ENCODE results near the gene AKR7A2. TPM values are rescaled to one million over a fixed set of nuclear protein-coding genes. Genes with fewer than 3 reads are reported as not detected.
"Not testable (repeated sequence)": the region's sequence is repeated elsewhere in the genome, so short reads cannot be mapped to it uniquely, and the experiment has no call there.

Gene AKR7A2
- polyA plus RNA-seq, 2 donors: 9.4 to 52.6 TPM

DNA sequence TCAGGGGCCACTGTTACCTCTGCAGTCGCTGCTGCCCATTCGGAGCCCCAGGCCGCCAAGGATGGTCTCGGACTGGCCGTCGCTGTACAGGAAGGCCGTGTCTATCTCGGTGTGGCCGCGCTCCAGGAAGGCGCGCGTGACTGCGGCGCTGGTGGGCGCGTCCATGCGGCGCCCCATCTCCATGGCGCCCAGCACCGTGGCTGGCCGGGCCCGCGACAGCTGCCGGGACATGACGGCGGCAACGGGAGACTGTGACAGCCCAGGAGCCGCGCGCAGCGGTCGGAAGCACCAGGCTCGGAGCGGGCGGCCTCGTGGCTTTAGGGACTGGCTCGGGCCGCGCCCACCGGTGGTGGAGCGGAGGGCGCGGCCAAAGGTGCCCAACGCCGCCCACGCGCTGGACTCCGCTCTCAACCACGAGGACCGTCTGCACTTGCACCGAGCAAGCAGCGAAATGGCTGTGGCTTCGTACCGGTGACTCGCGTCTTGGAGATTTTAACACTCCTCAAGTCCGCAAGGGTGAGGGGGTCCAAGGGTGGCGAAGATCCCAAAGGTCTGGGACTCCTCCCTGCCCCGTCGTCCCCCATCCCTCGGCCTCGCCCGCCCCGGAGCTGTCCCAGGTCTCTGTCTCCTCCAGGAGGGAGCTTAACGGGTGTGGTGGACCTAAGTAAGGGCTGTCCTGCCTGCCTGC is 38.0 kb downstream of the AKR7A2 start:
- H3K27me3 ChIP-seq (ENCODE audit: control insufficient read depth in 1 of 2, insufficient read depth in 2 of 2, low read length in 2 of 2); H3K27ac ChIP-seq (ENCODE audit: low read depth in 2 of 2, low read length in 1 of 2); H3K36me3 ChIP-seq (ENCODE audit: control insufficient read depth in 2 of 2, insufficient read depth in 2 of 2, low read length in 1 of 2); H3K9me3 ChIP-seq (ENCODE audit: control insufficient read depth in 2 of 2, insufficient read depth in 1 of 2, low read depth in 1 of 2, low read length in 1 of 2); H3K4me1 ChIP-seq (ENCODE audit: control insufficient read depth in 2 of 2, insufficient read depth in 2 of 2, low read length in 1 of 2): not testable (repeated sequence)
- 22 to 23% methylated on average over 41 to 58 of the region's 66 CpGs for WGBS, 2 donors
- H3K4me3 ChIP-seq (ENCODE audit: low read depth in 1 of 2, low read length in 2 of 2): peak overlapping the region in 1 of 2 donors; percentile 30

DNA sequence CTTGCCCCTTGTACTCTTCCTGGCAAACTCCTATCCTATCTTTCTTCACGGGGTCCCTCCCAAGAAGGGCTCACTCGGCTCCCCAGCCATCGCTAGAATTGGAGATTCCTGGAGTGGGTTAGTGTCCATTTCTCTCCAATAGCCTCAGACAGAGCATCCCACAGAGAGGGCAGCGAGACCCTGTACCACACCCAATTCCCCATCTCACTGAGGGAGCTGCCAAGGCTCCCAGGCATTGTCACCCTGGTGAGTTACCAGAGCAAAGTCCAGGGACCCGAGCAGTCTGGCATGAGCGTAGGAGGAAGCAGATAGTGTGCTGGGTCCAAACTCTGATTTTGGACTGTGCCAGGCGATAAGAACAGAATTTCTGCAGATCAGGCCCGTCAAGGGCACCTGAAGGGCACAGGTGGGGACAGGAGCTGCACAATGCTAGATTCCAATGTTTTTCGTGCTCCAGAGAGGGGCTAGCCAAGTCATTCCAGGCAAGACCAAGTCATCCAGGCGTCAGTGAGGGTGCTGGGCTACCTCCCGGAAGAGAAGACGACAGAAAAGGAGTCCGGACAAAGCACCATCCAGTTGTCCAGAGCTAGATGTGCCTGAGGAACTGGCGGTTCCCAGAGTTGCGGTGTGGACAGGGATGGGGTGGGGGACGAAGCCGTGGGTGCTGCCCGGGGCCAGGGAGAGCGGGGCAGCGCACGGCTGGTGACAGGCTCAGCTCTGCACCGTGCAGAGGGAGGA is 38.7 kb downstream of the AKR7A2 start:
- WGBS, 2 donors: 78 to 89% methylated on average over 22 of the region's 22 CpGs
- Histone ChIP-seq H3K4me3 (ENCODE audit: low read depth in 1 of 2, low read length in 2 of 2) (no peak overlapping the region), H3K9me3 (ENCODE audit: control insufficient read depth in 2 of 2, insufficient read depth in 1 of 2, low read depth in 1 of 2, low read length in 1 of 2) (peaks cover 2 to 6% of the 10 kb centered on the region in 2 donors), H3K4me1 (ENCODE audit: control insufficient read depth in 2 of 2, insufficient read depth in 2 of 2, low read length in 1 of 2) (peaks cover 0 to 4% of the 10 kb centered on the region in 2 donors), H3K36me3 (ENCODE audit: control insufficient read depth in 2 of 2, insufficient read depth in 2 of 2, low read length in 1 of 2) (no peaks in the 10 kb centered on the region), H3K27ac (ENCODE audit: low read depth in 2 of 2, low read length in 1 of 2) (no peak overlapping the region), H3K27me3 (ENCODE audit: control insufficient read depth in 1 of 2, insufficient read depth in 2 of 2, low read length in 2 of 2) (no peaks in the 10 kb centered on the region)

DNA sequence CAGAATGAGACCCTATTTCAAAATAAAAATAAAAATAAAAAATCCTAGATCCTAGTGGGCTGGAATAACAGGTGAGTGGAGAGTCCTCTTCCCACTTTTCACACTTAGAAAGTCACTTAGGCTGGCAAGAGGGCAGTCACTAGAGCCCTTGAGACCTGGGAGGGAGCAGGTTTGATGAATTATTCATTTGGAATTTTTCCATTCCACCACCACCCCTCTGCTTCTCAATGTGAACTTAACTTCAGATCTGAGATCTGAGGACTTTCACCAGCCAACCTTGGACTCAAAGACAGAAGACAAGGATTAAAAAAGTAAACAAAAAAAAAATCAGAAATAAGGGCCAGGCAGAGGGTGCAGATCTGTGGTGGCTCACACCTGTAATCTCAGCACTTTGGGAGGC is 39.9 kb downstream of the AKR7A2 start:
- peaks cover 0 to 6% of the 10 kb centered on the region in 2 donors for H3K9me3 ChIP-seq (ENCODE audit: control insufficient read depth in 2 of 2, insufficient read depth in 1 of 2, low read depth in 1 of 2, low read length in 1 of 2)
- H3K4me3 ChIP-seq (ENCODE audit: low read depth in 1 of 2, low read length in 2 of 2): no peak overlapping the region
- H3K27me3 ChIP-seq (ENCODE audit: control insufficient read depth in 1 of 2, insufficient read depth in 2 of 2, low read length in 2 of 2): no peaks in the 10 kb centered on the region
- H3K36me3 ChIP-seq (ENCODE audit: control insufficient read depth in 2 of 2, insufficient read depth in 2 of 2, low read length in 1 of 2): no peaks in the 10 kb centered on the region
- peaks cover 0 to 4% of the 10 kb centered on the region in 2 donors for H3K4me1 ChIP-seq (ENCODE audit: control insufficient read depth in 2 of 2, insufficient read depth in 2 of 2, low read length in 1 of 2)
- no peak overlapping the region for H3K27ac ChIP-seq (ENCODE audit: low read depth in 2 of 2, low read length in 1 of 2)

DNA sequence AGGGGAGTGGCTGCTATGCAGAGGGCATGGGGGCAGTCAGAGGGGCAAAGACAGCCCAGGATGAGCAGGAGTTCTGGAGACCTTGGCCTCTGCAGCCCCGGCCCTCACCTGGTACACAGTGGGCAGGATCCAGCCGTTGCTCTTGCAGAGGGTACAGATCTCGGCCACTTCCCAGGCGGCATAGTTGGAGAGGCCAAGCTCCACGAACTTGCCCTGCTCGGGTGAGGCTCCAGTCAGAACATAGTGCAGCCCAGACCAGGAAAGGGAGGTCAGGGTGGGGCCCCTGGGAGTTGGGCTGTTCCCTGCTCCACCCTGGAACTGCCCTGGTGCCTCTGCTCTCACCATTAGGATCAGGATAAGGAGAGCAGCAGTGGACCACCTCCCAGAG is 41.6 kb downstream of the AKR7A2 start:
- not testable (repeated sequence) for H3K4me1 ChIP-seq (ENCODE audit: control insufficient read depth in 2 of 2, insufficient read depth in 2 of 2, low read length in 1 of 2); H3K27ac ChIP-seq (ENCODE audit: low read depth in 2 of 2, low read length in 1 of 2); H3K4me3 ChIP-seq (ENCODE audit: low read depth in 1 of 2, low read length in 2 of 2); H3K27me3 ChIP-seq (ENCODE audit: control insufficient read depth in 1 of 2, insufficient read depth in 2 of 2, low read length in 2 of 2); H3K9me3 ChIP-seq (ENCODE audit: control insufficient read depth in 2 of 2, insufficient read depth in 1 of 2, low read depth in 1 of 2, low read length in 1 of 2); H3K36me3 ChIP-seq (ENCODE audit: control insufficient read depth in 2 of 2, insufficient read depth in 2 of 2, low read length in 1 of 2)
- WGBS, 2 donors: 65 to 76% methylated on average over 6 of the region's 6 CpGs

DNA sequence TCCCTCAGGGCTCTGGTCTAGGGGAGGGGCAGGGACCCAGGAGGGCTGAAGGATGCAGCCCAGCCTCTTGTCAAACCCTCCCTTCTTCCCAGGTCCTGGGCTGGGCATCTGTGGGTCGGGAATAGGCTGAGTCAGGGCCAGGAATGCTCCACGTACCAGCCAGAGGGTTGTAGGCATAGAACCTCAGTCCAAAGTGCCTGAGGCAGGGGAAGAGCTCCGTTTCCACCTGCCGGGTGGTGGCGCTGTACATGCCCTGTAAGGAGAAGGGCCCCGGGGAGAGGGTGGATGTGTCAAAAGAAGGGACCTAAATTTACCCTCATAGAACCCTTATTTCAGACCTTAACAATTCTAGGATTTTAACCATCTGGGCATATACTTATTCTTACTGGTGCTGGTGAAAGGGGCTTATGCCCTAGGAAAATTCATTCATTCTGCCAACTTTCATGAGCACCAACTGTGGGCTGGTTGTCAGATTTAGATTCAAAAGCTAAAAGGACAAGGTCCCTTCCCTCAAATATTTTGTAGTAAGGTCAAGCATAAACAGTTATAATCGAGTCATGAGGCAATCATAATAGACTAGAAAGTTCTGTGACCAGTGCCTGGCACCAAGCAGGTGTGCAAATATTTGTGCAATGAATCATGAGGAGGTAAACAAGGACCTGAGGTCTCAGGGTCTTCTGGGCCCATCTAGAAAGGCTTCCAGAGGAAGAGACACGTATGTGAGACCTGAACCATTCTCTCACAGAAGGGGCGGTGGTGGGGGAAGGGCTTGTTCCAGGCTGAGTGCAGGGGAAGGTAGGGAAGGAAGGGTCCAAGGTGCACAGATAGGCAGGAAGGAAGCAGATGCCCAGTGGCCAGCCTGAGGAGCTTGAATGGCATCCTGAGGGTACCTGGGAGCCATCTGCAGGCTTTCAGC is 42.3 kb downstream of the AKR7A2 start:
- not testable (repeated sequence) for H3K36me3 ChIP-seq (ENCODE audit: control insufficient read depth in 2 of 2, insufficient read depth in 2 of 2, low read length in 1 of 2); H3K4me1 ChIP-seq (ENCODE audit: control insufficient read depth in 2 of 2, insufficient read depth in 2 of 2, low read length in 1 of 2); H3K27ac ChIP-seq (ENCODE audit: low read depth in 2 of 2, low read length in 1 of 2); H3K27me3 ChIP-seq (ENCODE audit: control insufficient read depth in 1 of 2, insufficient read depth in 2 of 2, low read length in 2 of 2); H3K4me3 ChIP-seq (ENCODE audit: low read depth in 1 of 2, low read length in 2 of 2); H3K9me3 ChIP-seq (ENCODE audit: control insufficient read depth in 2 of 2, insufficient read depth in 1 of 2, low read depth in 1 of 2, low read length in 1 of 2)
- 37 to 62% methylated on average over 7 to 9 of the region's 9 CpGs for WGBS, 2 donors

DNA sequence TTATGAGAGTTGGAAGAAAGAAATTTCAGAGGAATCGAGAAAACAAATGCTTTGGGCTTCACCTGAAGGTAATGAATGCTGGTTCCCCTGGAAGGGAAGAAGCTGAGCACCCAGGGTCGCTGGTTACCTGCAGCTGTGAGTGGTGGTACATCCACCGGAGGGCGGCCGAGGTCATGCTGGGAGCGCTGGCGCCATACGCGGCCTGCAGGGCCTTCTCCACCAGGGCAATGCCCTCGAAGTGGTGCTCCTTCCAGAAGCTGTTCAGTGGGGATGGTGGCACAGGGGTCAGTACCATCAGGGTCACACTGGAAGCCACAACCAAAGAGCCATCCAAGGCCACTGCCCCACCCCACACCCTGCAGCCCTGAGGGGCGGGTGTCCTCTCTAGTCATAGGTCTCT is 43.5 kb downstream of the AKR7A2 start:
- Histone ChIP-seq H3K4me1 (ENCODE audit: control insufficient read depth in 2 of 2, insufficient read depth in 2 of 2, low read length in 1 of 2) (no peaks in the 10 kb centered on the region), H3K4me3 (ENCODE audit: low read depth in 1 of 2, low read length in 2 of 2) (no peak overlapping the region), H3K9me3 (ENCODE audit: control insufficient read depth in 2 of 2, insufficient read depth in 1 of 2, low read depth in 1 of 2, low read length in 1 of 2) (no peaks in the 10 kb centered on the region), H3K27ac (ENCODE audit: low read depth in 2 of 2, low read length in 1 of 2) (no peak overlapping the region), H3K36me3 (ENCODE audit: control insufficient read depth in 2 of 2, insufficient read depth in 2 of 2, low read length in 1 of 2) (no peaks in the 10 kb centered on the region), H3K27me3 (ENCODE audit: control insufficient read depth in 1 of 2, insufficient read depth in 2 of 2, low read length in 2 of 2) (no peaks in the 10 kb centered on the region)
- 84 to 90% methylated on average over 11 of the region's 11 CpGs for WGBS, 2 donors

DNA sequence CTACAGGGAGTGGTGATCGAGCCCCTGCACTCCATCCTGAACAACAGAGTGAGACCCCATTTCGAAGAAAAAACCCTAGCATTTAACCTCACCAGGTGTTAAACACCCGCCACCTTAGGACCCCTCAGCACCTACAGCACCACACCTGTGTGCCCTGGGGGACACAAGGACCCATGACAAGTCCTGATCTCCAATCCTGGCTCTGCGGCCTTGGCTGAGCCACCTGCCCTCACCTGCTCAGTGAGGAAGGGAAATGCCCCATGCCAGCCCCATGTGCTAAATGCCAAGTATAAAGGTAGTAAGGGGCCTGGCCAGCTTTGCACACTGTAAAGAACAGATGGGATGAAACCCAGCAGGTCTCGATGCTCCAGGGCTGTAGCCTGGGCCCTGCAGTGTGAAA is 49.2 kb downstream of the AKR7A2 start:
- Histone ChIP-seq H3K36me3 (ENCODE audit: control insufficient read depth in 2 of 2, insufficient read depth in 2 of 2, low read length in 1 of 2) (peaks cover 6 to 21% of the 10 kb centered on the region in 2 donors), H3K9me3 (ENCODE audit: control insufficient read depth in 2 of 2, insufficient read depth in 1 of 2, low read depth in 1 of 2, low read length in 1 of 2) (no peaks in the 10 kb centered on the region), H3K4me1 (ENCODE audit: control insufficient read depth in 2 of 2, insufficient read depth in 2 of 2, low read length in 1 of 2) (peaks cover 0 to 3% of the 10 kb centered on the region in 2 donors), H3K27ac (ENCODE audit: low read depth in 2 of 2, low read length in 1 of 2) (no peak overlapping the region), H3K27me3 (ENCODE audit: control insufficient read depth in 1 of 2, insufficient read depth in 2 of 2, low read length in 2 of 2) (no peaks in the 10 kb centered on the region), H3K4me3 (ENCODE audit: low read depth in 1 of 2, low read length in 2 of 2) (no peak overlapping the region)
- WGBS, 2 donors: 83 to 92% methylated on average over 5 of the region's 5 CpGs

DNA sequence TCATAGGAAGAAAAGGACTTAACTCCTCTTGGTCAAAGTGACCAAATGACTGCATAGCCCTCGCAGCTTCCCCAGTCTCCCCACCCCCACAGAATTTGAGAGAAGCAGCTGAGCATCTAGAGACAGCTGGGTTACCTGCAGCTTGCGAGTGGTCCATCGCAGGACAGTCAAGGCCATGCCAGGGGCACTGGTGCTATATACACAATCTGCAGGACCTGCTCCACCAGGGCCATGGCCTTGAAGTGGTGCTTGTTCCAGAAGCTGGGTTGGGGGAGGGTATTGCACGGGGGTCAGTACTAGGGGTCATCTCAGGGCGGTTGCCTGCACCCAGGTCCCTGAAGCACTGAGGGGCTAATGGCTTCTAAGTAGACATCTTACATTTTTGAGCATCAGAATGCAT is 49.9 kb downstream of the AKR7A2 start:
- H3K36me3 ChIP-seq (ENCODE audit: control insufficient read depth in 2 of 2, insufficient read depth in 2 of 2, low read length in 1 of 2): peaks cover 11 to 26% of the 10 kb centered on the region in 2 donors
- WGBS, 2 donors: 78 to 85% methylated on average over 5 of the region's 5 CpGs
- H3K4me1 ChIP-seq (ENCODE audit: control insufficient read depth in 2 of 2, insufficient read depth in 2 of 2, low read length in 1 of 2): peaks cover 0 to 3% of the 10 kb centered on the region in 2 donors

DNA sequence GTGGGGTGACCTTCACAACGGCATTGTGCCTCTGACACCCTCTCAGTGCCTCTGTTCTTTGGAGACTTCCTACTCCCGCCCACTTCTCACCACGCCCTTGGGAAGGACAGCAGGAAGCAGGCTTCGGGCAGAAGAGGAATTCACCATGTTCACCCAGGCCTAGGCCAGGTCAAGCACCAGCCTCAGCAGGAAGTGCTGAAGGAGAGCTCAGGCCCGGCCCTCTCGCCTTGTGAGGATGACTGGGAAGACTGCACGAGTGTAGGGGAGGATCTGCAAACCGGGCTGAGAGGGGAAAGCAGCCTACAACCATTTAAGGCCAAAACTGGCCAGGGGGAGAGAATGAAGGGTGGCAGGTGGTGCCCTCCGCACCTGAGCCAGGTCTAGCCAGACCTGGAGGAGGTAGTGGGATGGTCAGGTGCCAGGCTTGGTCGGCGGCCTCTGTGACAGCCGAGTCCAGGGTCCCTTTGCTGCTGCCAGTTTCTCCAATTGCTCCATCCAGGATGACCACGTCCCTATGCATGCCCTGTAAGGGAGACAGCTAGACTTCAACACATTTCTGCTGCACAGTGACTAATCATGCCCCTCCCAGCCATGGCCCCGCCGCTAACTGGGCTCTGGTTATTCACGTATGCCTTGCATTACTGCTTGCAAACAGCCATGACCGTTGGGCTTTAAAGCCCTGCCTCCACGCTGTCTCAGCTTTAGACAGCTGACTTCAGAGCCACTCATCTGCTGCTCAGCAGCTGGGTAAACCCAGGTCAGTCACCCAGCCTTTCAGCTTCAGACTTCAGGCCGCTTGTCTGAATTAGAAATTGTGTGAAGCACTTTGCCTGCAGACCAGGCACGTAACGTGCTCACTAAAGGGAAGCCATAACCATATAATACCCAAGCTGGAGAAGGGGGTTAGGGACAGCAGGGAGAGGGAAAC is 51.5 kb downstream of the AKR7A2 start:
- Histone ChIP-seq H3K27me3 (ENCODE audit: control insufficient read depth in 1 of 2, insufficient read depth in 2 of 2, low read length in 2 of 2) (no peaks in the 10 kb centered on the region), H3K4me1 (ENCODE audit: control insufficient read depth in 2 of 2, insufficient read depth in 2 of 2, low read length in 1 of 2) (peaks cover 0 to 3% of the 10 kb centered on the region in 2 donors), H3K27ac (ENCODE audit: low read depth in 2 of 2, low read length in 1 of 2) (peak overlapping the region; percentile 78 to 84), H3K9me3 (ENCODE audit: control insufficient read depth in 2 of 2, insufficient read depth in 1 of 2, low read depth in 1 of 2, low read length in 1 of 2) (no peaks in the 10 kb centered on the region), H3K4me3 (ENCODE audit: low read depth in 1 of 2, low read length in 2 of 2) (no peak overlapping the region), H3K36me3 (ENCODE audit: control insufficient read depth in 2 of 2, insufficient read depth in 2 of 2, low read length in 1 of 2) (peaks cover 19 to 38% of the 10 kb centered on the region in 2 donors)
- WGBS, 2 donors: 66% methylated on average over 21 of the region's 21 CpGs

More for the DNA sequence above, 49.9 kb downstream of the AKR7A2 start:
- Histone ChIP-seq H3K9me3 (ENCODE audit: control insufficient read depth in 2 of 2, insufficient read depth in 1 of 2, low read depth in 1 of 2, low read length in 1 of 2) (no peaks in the 10 kb centered on the region), H3K27ac (ENCODE audit: low read depth in 2 of 2, low read length in 1 of 2) (no peak overlapping the region), H3K27me3 (ENCODE audit: control insufficient read depth in 1 of 2, insufficient read depth in 2 of 2, low read length in 2 of 2) (no peaks in the 10 kb centered on the region), H3K4me3 (ENCODE audit: low read depth in 1 of 2, low read length in 2 of 2) (no peak overlapping the region)

Measured in esophagus (tissue), 2 donors.